Stimulated activated CD4-positive, alpha-beta T cell treated with anti-CD3 and anti-CD28 coated beads, TNF-alpha, amount 100 ng/mL, for 48 hours (primary cell): Measurements from ENCODE around the gene TERT.
"Not testable (repeated sequence)": the region's sequence is repeated elsewhere in the genome, so short reads cannot be mapped to it uniquely, and the experiment has no call there.

Experiments
- DNase-seq, 3 donors: peaks; one replicate each; pipeline ENCODE4 v3.0.0-alpha.2; 2020; ENCODE audit warnings: low read depth in 3 of 3

TERT gene

DNA sequence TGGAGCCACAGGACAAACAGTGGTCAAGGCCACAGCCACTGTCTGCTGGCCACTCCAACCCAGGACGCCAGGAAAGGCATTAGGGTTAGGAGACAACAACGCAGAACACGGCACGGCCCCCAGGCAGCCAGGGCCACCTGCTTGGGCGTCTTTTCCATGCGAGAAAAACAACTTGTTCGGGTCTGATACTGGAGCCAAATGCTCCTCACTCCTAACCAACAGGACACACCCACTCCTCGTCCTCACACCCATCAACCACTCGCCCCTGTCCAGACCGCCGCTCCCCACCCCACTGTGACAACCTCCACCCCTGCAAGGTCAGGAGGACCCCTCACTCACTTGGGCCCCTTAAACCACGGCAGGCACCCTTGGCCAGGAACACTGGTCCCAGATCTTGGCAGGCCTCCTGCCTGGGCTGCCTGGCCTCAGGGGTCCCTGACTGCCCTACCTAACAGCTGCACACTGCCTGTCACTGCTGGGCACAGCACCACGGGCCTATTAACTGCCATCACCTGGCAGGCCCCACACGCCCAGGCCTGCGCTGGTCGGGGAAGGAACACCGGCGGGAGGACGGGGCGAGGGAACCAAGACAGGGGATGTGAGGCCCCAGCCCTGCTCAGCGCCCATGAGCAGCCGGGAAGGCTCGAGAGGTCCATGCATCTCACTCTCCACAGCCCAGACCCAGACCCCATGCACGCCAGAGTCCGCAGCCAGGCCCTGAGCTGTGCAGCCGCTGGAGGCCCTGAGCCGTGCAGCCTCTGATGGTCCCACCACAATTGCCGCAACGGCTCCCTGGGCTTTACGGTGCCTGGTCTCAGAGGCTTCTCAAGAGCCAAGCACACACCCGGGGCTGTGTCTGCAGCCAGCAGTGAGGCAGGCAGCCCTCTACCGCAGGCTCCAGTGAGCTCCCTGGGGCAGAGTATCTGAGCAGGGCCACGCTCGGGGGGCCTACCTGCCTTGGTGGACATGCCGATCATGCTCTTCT is 36.3 kb upstream of the TERT start:
- DNase-seq, result no peak

DNA sequence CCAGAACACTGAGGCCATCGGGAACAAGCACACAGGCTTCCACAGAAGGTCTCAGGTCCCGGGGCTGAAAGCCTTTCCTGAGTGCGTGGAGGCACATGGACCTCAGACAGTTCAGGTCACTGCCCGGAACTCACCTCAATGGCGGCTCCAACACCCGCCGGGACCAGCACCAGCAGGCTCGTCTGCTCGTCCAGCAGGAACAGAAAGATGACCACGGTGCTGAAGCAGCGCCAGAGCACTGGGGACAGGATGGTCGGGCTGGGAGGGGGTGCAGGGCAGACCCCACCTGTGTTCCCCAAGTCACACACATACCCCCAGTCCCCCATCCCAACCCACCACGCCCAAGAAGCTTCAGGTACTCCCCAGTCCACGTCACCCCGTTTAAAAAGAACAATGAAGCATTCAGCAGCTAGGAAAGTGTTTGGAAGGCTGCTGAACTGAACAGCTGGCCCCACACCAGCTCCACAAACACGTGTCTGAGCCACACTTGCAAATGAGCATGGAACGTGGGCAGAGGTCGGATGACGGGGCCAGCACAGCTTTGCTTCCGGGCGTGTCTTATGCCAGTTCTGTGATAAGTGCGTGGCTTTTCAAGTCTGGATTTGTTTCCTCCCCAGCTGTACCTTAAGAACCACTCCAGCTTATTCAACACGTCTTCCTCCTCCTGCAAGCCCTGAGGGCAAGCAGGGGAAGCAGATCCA is 35.4 kb upstream of the TERT start:
- no peak for DNase-seq

GRCh38 chr5:1329111-1329579 is 34.3 kb upstream of the TERT start:
- DNase-seq, result no peak

DNA sequence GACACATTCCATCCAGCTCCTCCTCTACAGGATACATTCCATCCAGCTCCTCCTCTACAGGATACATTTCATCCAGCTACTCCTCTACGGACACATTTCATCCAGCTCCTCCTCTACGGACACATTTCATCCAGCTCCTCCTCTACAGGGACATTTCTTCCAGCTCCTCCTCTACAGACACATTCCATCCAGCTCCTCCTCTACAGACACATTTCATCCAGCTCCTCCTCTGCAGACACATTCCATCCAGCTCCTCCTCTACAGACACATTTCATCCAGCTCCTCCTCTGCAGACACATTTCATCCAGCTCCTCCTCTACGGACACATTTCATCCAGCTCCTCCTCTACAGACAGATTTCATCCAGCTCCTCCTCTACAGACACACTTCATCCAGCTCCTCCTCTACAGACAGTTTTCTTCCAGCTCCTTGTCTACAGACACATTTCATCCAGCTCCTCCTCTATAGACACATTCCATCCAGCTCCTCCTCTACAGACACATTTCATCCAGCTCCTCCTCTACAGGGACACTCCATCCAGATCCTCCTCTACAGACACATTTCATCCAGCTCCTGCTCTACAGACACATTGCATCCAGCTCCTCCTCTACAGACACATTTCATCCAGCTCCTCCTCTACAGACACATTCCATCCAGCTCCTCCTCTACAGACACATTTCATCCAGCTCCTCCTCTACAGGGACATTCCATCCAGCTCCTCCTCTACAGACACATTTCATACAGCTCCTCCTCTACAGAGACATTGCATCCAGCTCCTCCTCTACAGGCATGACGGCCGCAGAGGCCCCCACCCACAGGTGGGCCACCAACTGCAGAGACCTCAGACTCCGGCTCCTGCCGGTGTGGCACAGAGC is 33.6 kb upstream of the TERT start:
- DNase-seq, result not testable (repeated sequence)

GRCh38 chr5:1326901-1327756 is 32.3 kb upstream of the TERT start:
- DNase-seq, result not testable (repeated sequence)

GRCh38 chr5:1326532-1326875 is 31.6 kb upstream of the TERT start:
- not testable (repeated sequence) for DNase-seq

DNA sequence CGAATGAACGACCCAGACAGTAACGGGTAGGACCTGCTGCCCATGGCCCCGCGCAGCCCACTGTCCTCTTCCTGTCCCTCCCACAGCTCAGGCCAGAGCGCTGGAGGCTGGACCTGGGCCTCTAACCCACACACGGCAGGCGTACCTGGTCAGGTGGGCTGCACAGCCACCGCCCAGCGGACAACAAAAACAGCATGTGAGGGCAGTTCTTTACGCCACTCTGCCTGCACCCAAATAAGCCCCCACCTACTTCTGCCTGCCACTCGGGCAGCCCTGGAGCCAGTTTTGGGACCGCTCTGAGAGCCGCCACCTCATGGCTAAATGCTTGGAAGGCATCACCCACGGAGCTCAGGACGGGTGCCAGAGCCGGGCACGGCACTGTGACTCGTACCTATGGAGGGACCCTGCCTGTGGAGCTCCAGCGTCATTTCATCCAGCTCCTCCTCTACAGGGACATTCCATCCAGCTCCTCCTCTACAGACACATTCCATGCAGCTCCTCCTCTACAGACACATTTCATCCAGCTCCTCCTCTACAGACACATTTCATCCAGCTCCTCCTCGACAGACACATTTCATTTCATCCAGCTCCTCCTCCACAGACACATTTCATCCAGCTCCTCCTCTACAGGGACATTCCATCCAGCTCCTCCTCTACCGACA is 31.1 kb upstream of the TERT start:
- DNase-seq, result no peak

- no peak for DNase-seq
Observed at GRCh38 chr5:1325191-1325741, 30.4 kb upstream of the TERT start.

DNA sequence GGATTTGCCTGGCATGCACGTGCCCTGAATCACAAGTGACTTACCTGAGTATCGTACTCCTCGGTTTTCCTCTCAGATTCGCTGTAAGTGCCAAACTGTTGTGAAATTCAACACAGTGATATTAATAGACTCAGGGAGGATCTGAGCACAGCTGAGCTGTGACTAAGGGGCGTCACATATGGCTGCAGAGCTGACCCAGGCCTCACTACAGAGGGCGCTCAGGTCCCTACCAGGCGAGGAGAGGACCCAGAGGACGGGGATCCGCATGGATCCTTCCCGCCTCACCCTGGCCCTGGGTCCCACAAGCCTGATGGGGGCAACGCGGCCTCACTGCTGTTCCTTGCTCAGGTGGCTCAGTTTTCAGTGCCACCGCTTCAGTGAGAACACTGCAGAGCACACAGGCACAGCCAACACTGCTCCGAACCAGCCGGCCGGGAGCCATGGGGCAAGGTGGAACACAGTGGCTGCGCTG is 29.9 kb upstream of the TERT start:
- no peak for DNase-seq

- no peak for DNase-seq
Observed at GRCh38 chr5:1324301-1324700, 29.4 kb upstream of the TERT start.

DNA sequence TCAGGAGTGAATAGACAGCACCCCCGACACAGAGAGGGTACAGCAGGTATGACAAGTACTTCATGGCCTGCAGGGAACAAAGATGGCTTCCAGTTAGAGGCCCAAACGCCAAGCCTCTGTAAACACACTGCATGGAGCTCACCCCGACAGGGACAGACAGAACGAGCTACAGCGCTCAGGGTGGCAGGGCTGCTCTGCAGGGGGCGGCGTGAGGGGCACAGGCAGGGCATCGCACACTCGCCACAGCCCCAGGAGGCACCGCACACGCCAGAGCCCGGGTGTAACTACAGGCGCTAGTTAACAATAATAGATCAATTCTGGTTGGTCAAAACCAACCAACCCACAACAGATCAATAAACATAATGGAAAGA is 28.9 kb upstream of the TERT start:
- DNase-seq, result no peak

- DNase-seq, result no peak
Observed at GRCh38 chr5:1322955-1323802, 28.3 kb upstream of the TERT start.

DNA sequence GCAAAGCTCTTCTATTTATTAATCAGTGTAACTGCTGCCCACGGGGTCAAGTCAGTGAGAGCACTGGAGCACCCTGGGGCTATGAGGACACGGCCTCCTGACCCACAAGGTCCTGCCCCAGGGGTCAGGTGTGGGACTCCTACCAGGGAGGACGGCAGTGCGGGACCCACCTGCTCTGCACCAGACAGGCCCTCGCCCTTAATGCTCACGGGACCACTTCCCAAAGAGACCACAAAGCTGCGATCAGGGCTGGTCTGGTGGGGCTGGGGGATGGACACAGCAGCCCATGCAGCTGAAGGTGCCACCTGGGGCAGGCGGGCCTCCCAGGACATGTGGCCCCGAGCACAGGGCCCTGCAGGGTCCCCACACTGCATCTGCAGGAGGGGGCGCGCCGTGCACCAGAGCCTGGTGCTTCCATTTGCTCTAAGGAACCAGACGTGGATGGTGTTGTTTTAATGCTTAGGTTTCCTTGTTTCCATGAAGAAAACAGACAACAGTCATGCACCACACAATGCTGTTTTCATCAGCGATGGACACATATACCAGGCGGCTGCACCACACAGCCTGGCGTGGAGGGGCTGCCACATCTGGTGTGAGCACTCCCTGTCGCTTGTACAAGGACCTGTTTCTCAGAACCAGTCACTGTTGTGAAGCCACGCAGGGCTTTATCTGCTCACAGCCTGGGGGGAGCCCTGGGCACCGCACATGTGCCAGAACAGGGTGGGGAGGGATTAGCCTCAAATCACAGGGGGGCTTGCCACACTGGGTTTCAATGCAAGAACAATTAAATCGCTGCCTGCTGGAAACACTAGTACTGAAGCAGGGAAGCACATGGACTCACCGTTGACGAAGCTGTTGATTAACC is 27.4 kb upstream of the TERT start:
- no peak for DNase-seq

DNA sequence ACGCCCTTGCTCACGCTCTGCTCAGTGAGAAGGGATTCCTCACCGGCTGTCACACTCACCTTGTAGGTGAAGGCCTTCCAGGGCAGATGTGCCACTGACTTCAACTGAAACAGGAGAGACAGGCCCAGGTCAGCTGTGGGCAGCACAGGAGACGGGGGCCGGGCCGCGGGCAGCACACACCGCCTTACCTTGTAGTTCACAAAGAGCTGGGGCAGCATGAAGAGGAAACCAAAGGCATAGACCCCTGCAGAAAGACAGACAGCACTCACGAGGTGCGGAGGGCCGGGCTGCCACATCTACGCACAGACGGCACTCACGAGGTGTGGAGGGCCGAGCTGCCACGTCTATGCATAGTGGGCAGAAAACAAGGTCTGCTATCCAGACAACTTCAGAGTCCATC is 26.7 kb upstream of the TERT start:
- DNase-seq, result no peak

DNA sequence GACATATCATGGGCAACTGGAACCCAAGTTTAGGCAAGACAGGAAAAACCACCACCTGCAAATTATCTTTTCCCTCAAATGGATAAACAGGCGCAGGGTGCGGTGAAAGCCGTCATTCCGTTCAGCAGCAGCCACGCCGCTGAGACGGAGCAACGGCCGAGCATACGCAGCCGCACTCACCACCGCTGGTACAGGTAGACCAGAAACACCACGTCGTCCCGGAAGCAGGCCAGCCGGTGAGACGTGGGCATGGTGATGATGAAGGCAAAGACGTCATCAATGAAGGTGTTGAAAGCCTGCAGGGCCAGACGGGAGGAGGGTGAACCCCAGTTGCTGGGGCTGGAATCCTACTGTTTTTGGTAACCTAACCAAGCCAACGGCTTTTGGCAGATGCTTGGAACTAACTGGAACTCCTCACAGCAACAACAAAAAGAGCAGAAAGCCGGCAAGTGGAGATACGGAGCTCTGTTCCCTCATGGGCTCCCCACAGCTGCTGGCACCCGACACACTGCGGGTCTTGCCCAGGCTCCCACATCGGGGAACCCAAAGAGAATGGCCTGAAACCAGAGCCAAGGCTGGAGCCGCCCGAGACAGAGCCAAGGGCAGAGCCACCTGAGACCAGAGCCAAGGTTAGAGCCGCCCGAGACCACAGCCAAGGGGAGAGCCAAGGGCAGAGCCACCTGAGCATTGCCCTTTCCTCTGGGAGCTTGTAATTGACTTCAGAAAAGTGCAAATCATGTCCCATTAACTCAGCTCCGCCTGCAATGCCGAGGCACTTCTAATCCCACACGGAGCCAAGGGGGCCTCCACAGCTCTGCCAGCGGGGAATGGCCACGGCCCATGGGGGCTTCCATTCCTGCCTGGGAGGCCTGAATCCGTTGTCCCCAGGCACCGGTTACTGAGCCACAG is 25.8 kb upstream of the TERT start:
- DNase-seq, result no peak

- DNase-seq, result no peak
Observed at GRCh38 chr5:1319436-1320256, 24.8 kb upstream of the TERT start.
